NCI-H446 (cell line): Measurements from ENCODE around the gene ARHGAP25.

Experiments used
- DNase-seq, 2 experiments: peaks; one replicate each; lab custom pipeline; 2025; lab: John Stamatoyannopoulos, UW

The ARHGAP25 gene

GRCh38 chr2:68767031-68767961, 32.7 kb downstream of the ARHGAP25 start:
- no peak for DNase-seq

- no peak for DNase-seq
Measured at GRCh38 chr2:68767996-68768395, 33.4 kb downstream of the ARHGAP25 start.

GRCh38 chr2:68768461-68768860, 33.9 kb downstream of the ARHGAP25 start:
- no peak for DNase-seq

GRCh38 chr2:68768951-68769350, 34.3 kb downstream of the ARHGAP25 start:
- DNase-seq: no peak

GRCh38 chr2:68769586-68770270, 35.1 kb downstream of the ARHGAP25 start:
- DNase-seq: no peak

- DNase-seq: no peak
Measured at GRCh38 chr2:68770271-68771111, 35.9 kb downstream of the ARHGAP25 start.

- DNase-seq: no peak
Measured at GRCh38 chr2:68771211-68771751, 36.7 kb downstream of the ARHGAP25 start.

- DNase-seq: no peak
Measured at GRCh38 chr2:68772109-68772508, 37.5 kb downstream of the ARHGAP25 start.

- DNase-seq: no peak
Measured at GRCh38 chr2:68774569-68775271, 40.1 kb downstream of the ARHGAP25 start.

GRCh38 chr2:68775272-68775842, 40.7 kb downstream of the ARHGAP25 start:
- DNase-seq: no peak

- no peak for DNase-seq
Measured at GRCh38 chr2:68776124-68776523, 41.5 kb downstream of the ARHGAP25 start.

GRCh38 chr2:68779595-68779994, 45.0 kb downstream of the ARHGAP25 start:
- DNase-seq: no peak

- no peak for DNase-seq
Measured at GRCh38 chr2:68784188-68784587, 49.6 kb downstream of the ARHGAP25 start.

- DNase-seq: no peak
Measured at GRCh38 chr2:68784915-68785314, 50.3 kb downstream of the ARHGAP25 start.

GRCh38 chr2:68787356-68787755, 52.7 kb downstream of the ARHGAP25 start:
- no peak for DNase-seq

GRCh38 chr2:68789603-68790002, 55.0 kb downstream of the ARHGAP25 start:
- no peak for DNase-seq

- no peak for DNase-seq
Measured at GRCh38 chr2:68790600-68790999, 56.0 kb downstream of the ARHGAP25 start.

GRCh38 chr2:68791914-68792313, 57.3 kb downstream of the ARHGAP25 start:
- DNase-seq: no peak

GRCh38 chr2:68792751-68793150, 58.1 kb downstream of the ARHGAP25 start:
- no peak for DNase-seq

- DNase-seq: no peak
Measured at GRCh38 chr2:68796295-68796905, 61.8 kb downstream of the ARHGAP25 start.

GRCh38 chr2:68798569-68798968, 64.0 kb downstream of the ARHGAP25 start:
- no peak for DNase-seq
